Immature natural killer cell (primary cell): Measurements from ENCODE around the gene CNKSR3. TPM values are rescaled to one million over a fixed set of nuclear protein-coding genes. Genes with fewer than 3 reads are reported as not detected.
A peak's percentile ranks its signal among the peaks of the same experiment; 100 is the strongest.

Experiments used
- DNase-seq, 3 donors: peaks; one replicate each; pipeline ENCODE4 v3.0.0; 2022; ENCODE audit warnings: mixed read lengths in 1 of 3
- H3K27ac Mint-ChIP-seq, 6 donors: one replicate each; pipeline ENCODE4 v1.8.0; 2020; ENCODE audit warnings: mixed read lengths in 6 of 6, mild to moderate bottlenecking in 5 of 6, inconsistent platforms in 4 of 6, moderate library complexity in 3 of 6
- H3K27me3 Mint-ChIP-seq, 3 donors: one replicate each; pipeline ENCODE4 v1.8.0; 2020 to 2021; ENCODE audit warnings: low read depth in 3 of 3, mild to moderate bottlenecking in 3 of 3, mixed read lengths in 3 of 3, moderate library complexity in 3 of 3, inconsistent platforms in 1 of 3
- H3K36me3 Mint-ChIP-seq, 3 donors: one replicate each; pipeline ENCODE4 v1.8.0; 2020; ENCODE audit warnings: mixed read lengths in 3 of 3, inconsistent platforms in 2 of 3, mild to moderate bottlenecking in 2 of 3
- H3K4me1 Mint-ChIP-seq, 2 donors: one replicate each; pipeline ENCODE4 v1.8.0; 2020; ENCODE audit warnings: inconsistent platforms in 2 of 2, mild to moderate bottlenecking in 2 of 2, mixed read lengths in 2 of 2, moderate library complexity in 1 of 2
- H3K4me3 Mint-ChIP-seq, 5 donors: one replicate each; pipeline ENCODE4 v1.8.0; 2020; ENCODE audit warnings: mild to moderate bottlenecking in 5 of 5, mixed read lengths in 5 of 5, inconsistent platforms in 3 of 5, moderate library complexity in 3 of 5
- H3K9me3 Mint-ChIP-seq, 6 donors: one replicate each; pipeline ENCODE4 v1.8.0; 2020; ENCODE audit warnings: mild to moderate bottlenecking in 6 of 6, mixed read lengths in 6 of 6, inconsistent platforms in 4 of 6, moderate library complexity in 3 of 6
- polyA plus RNA-seq, 3 donors: library from polyadenylated mRNA; unstranded; fragments of 300-500 nt; fragmentation: Illumina TruSeq; gene quantifications; one replicate each; pipeline ENCODE4 v1.2.3, GENCODE V29; 2021

The CNKSR3 gene
- polyA plus RNA-seq, 3 donors from 2014 or later, result 0.13 TPM; not detected in 2

GRCh38 chr6:154367839-154368695, 142.4 kb downstream of the CNKSR3 start:
- no peaks in the 10 kb centered on the region for H3K9me3 Mint-ChIP-seq
- no peaks in the 10 kb centered on the region for H3K4me1 Mint-ChIP-seq
- no peak overlapping the region for H3K27ac Mint-ChIP-seq
- H3K4me3 Mint-ChIP-seq, result no peak overlapping the region
- H3K36me3 Mint-ChIP-seq, result no peaks in the 10 kb centered on the region
- peaks cover 1 to 3% (median 2%) of the 10 kb centered on the region in 3 donors for H3K27me3 Mint-ChIP-seq
- no peak for DNase-seq

GRCh38 chr6:154367336-154367735, 143.1 kb downstream of the CNKSR3 start:
- no peak overlapping the region for H3K27ac Mint-ChIP-seq

GRCh38 chr6:154363821-154364220, 146.7 kb downstream of the CNKSR3 start:
- H3K27ac Mint-ChIP-seq, result no peak overlapping the region
- peaks cover 4 to 11% of the 10 kb centered on the region in 2 donors for H3K4me1 Mint-ChIP-seq
- H3K4me3 Mint-ChIP-seq, result no peak overlapping the region
- no peaks in the 10 kb centered on the region for H3K36me3 Mint-ChIP-seq
- DNase-seq, result no peak
- peaks cover 1 to 6% (median 5%) of the 10 kb centered on the region in 3 donors for H3K27me3 Mint-ChIP-seq
- no peaks in the 10 kb centered on the region for H3K9me3 Mint-ChIP-seq

More at GRCh38 chr6:154367336-154367735, 143.1 kb downstream of the CNKSR3 start:
- Mint-ChIP-seq H3K36me3 (no peaks in the 10 kb centered on the region), H3K27me3 (peaks cover 1 to 3% (median 2%) of the 10 kb centered on the region in 3 donors), H3K4me1 (no peaks in the 10 kb centered on the region), H3K4me3 (no peak overlapping the region), H3K9me3 (no peaks in the 10 kb centered on the region)
- DNase-seq, result no peak

GRCh38 chr6:154361476-154361875, 149.0 kb downstream of the CNKSR3 start:
- Mint-ChIP-seq H3K9me3 (no peaks in the 10 kb centered on the region), H3K4me1 (peaks cover 4 to 17% of the 10 kb centered on the region in 2 donors), H3K27me3 (peaks cover 2 to 6% (median 5%) of the 10 kb centered on the region in 3 donors), H3K36me3 (no peaks in the 10 kb centered on the region), H3K27ac (no peak overlapping the region), H3K4me3 (no peak overlapping the region)
- DNase-seq, result no peak

GRCh38 chr6:154360476-154360875, 150.0 kb downstream of the CNKSR3 start:
- H3K4me3 Mint-ChIP-seq, result no peak overlapping the region
- peaks cover 4 to 8% (median 5%) of the 10 kb centered on the region in 3 donors for H3K27me3 Mint-ChIP-seq
- H3K4me1 Mint-ChIP-seq, result peaks cover 4 to 17% of the 10 kb centered on the region in 2 donors
- DNase-seq, result no peak
- no peaks in the 10 kb centered on the region for H3K9me3 Mint-ChIP-seq
- no peaks in the 10 kb centered on the region for H3K36me3 Mint-ChIP-seq
- no peak overlapping the region for H3K27ac Mint-ChIP-seq

- H3K4me1 Mint-ChIP-seq, result peaks cover 4 to 22% of the 10 kb centered on the region in 2 donors
- no peak overlapping the region for H3K4me3 Mint-ChIP-seq
- H3K27me3 Mint-ChIP-seq, result peaks cover 5 to 9% (median 5%) of the 10 kb centered on the region in 3 donors
- H3K27ac Mint-ChIP-seq, result no peak overlapping the region
- peaks cover 0 to 1% (median 0%) of the 10 kb centered on the region in 3 donors for H3K36me3 Mint-ChIP-seq
- H3K9me3 Mint-ChIP-seq, result no peaks in the 10 kb centered on the region
- no peak for DNase-seq
Measured at GRCh38 chr6:154359679-154360078, 150.8 kb downstream of the CNKSR3 start.

GRCh38 chr6:154359161-154359574, 151.3 kb downstream of the CNKSR3 start:
- peaks cover 4 to 24% of the 10 kb centered on the region in 2 donors for H3K4me1 Mint-ChIP-seq
- H3K36me3 Mint-ChIP-seq, result peaks cover 0 to 4% (median 0%) of the 10 kb centered on the region in 3 donors
- peak overlapping the region in 2 of 5 donors; percentile 13 to 38 for H3K4me3 Mint-ChIP-seq
- no peaks in the 10 kb centered on the region for H3K9me3 Mint-ChIP-seq
- DNase-seq, result no peak
- H3K27me3 Mint-ChIP-seq, result peaks cover 5 to 10% (median 6%) of the 10 kb centered on the region in 3 donors
- H3K27ac Mint-ChIP-seq, result peak overlapping the region in 1 of 6 donors; percentile 71

GRCh38 chr6:154358019-154358545, 152.4 kb downstream of the CNKSR3 start:
- Mint-ChIP-seq H3K4me1 (peaks cover 4 to 24% of the 10 kb centered on the region in 2 donors), H3K27ac (no peak overlapping the region), H3K4me3 (no peak overlapping the region), H3K27me3 (peaks cover 5 to 10% (median 9%) of the 10 kb centered on the region in 3 donors), H3K9me3 (no peaks in the 10 kb centered on the region), H3K36me3 (peaks cover 0 to 4% (median 0%) of the 10 kb centered on the region in 3 donors)
- no peak for DNase-seq

- peaks cover 4 to 24% of the 10 kb centered on the region in 2 donors for H3K4me1 Mint-ChIP-seq
- H3K27ac Mint-ChIP-seq, result no peak within 1 kb of the TSS
- no peak within 1 kb of the TSS for H3K4me3 Mint-ChIP-seq
Measured at GRCh38 chr6:154356690-154357089, 153.8 kb downstream of the CNKSR3 start, which contains the start of gene IPCEF1. TSS of gene IPCEF1 (minus strand) at chr6:154356803. CDS start at chr6:154265947, 90,856 bp downstream.

GRCh38 chr6:154356113-154356512, 154.4 kb downstream of the CNKSR3 start:
- Mint-ChIP-seq H3K27me3 (peaks cover 5 to 10% (median 9%) of the 10 kb centered on the region in 3 donors), H3K9me3 (no peaks in the 10 kb centered on the region), H3K4me3 (no peak overlapping the region), H3K27ac (no peak overlapping the region), H3K4me1 (peaks cover 4 to 24% of the 10 kb centered on the region in 2 donors), H3K36me3 (peaks cover 0 to 4% (median 0%) of the 10 kb centered on the region in 3 donors)
- no peak for DNase-seq

More at GRCh38 chr6:154356690-154357089, 153.8 kb downstream of the CNKSR3 start, which contains the start of gene IPCEF1:
- Mint-ChIP-seq H3K9me3 (no peaks in the 10 kb centered on the region), H3K27me3 (peaks cover 5 to 10% (median 9%) of the 10 kb centered on the region in 3 donors), H3K36me3 (peaks cover 0 to 4% (median 0%) of the 10 kb centered on the region in 3 donors)
- DNase-seq, result no peak

GRCh38 chr6:154354265-154354777, 156.2 kb downstream of the CNKSR3 start:
- peak overlapping the region in 1 of 6 donors; percentile 23 for H3K27ac Mint-ChIP-seq

GRCh38 chr6:154353626-154354025, 156.9 kb downstream of the CNKSR3 start:
- H3K36me3 Mint-ChIP-seq, result peaks cover 0 to 4% (median 0%) of the 10 kb centered on the region in 3 donors
- H3K27me3 Mint-ChIP-seq, result peaks cover 3 to 6% (median 5%) of the 10 kb centered on the region in 3 donors
- H3K9me3 Mint-ChIP-seq, result no peaks in the 10 kb centered on the region
- H3K4me1 Mint-ChIP-seq, result peaks cover 0 to 11% of the 10 kb centered on the region in 2 donors
- H3K27ac Mint-ChIP-seq, result no peak overlapping the region
- no peak for DNase-seq
- H3K4me3 Mint-ChIP-seq, result no peak overlapping the region

More at GRCh38 chr6:154354265-154354777, 156.2 kb downstream of the CNKSR3 start:
- no peak for DNase-seq
- H3K27me3 Mint-ChIP-seq, result peaks cover 5 to 10% (median 9%) of the 10 kb centered on the region in 3 donors
- no peaks in the 10 kb centered on the region for H3K9me3 Mint-ChIP-seq
- peak overlapping the region in 1 of 5 donors; percentile 14 for H3K4me3 Mint-ChIP-seq
- H3K4me1 Mint-ChIP-seq, result peaks cover 4 to 18% of the 10 kb centered on the region in 2 donors
- H3K36me3 Mint-ChIP-seq, result peaks cover 0 to 4% (median 0%) of the 10 kb centered on the region in 3 donors

- no peak for DNase-seq
- no peak overlapping the region for H3K4me3 Mint-ChIP-seq
- peaks cover 3 to 6% (median 5%) of the 10 kb centered on the region in 3 donors for H3K27me3 Mint-ChIP-seq
- H3K4me1 Mint-ChIP-seq, result peaks cover 0 to 7% of the 10 kb centered on the region in 2 donors
- peaks cover 0 to 4% (median 0%) of the 10 kb centered on the region in 3 donors for H3K36me3 Mint-ChIP-seq
- no peak overlapping the region for H3K27ac Mint-ChIP-seq
- no peaks in the 10 kb centered on the region for H3K9me3 Mint-ChIP-seq
Measured at GRCh38 chr6:154352898-154353585, 157.4 kb downstream of the CNKSR3 start.
